ENCODE measurements around the gene OR4F15. TPM values are rescaled to one million over a fixed set of nuclear protein-coding genes. Genes with fewer than 3 reads are reported as not detected.

Gene OR4F15
- polyA plus RNA-seq, 1 donor (not counting 4 experiments of a cell fraction or from before 2014, with no cell fraction given) = not detected

GRCh38 chr15:101810456-101810855 lies 1.5 kb upstream of the OR4F15 start:
- H3K9ac ChIP-seq (ENCODE audit: control insufficient read depth, extremely low read depth, insufficient read depth, low read length) = no peak overlapping the region
- H3K27me3 ChIP-seq (ENCODE audit: control insufficient read depth, extremely low read depth, insufficient read depth, low read length) = no peaks in the 10 kb centered on the region
- no peaks in the 10 kb centered on the region for H3K4me1 ChIP-seq (ENCODE audit: control insufficient read depth, extremely low read depth, insufficient read depth, low read length)
- no peaks in the 10 kb centered on the region for H3K9me1 ChIP-seq (ENCODE audit: control insufficient read depth, extremely low read depth, insufficient read depth, low read length)
- H4K20me1 ChIP-seq (ENCODE audit: control insufficient read depth, extremely low read depth, insufficient read depth, low read length) = no peaks in the 10 kb centered on the region
- H2AFZ ChIP-seq (ENCODE audit: control insufficient read depth, low read length) = no peak overlapping the region
- DNase-seq (ENCODE audit: low read depth, low spot score) (no peak), FAIRE-seq (no peak)
- H3K79me2 ChIP-seq (ENCODE audit: control insufficient read depth, insufficient read depth, low read length) = no peaks in the 10 kb centered on the region
- TF ChIP-seq, protein P1, sequence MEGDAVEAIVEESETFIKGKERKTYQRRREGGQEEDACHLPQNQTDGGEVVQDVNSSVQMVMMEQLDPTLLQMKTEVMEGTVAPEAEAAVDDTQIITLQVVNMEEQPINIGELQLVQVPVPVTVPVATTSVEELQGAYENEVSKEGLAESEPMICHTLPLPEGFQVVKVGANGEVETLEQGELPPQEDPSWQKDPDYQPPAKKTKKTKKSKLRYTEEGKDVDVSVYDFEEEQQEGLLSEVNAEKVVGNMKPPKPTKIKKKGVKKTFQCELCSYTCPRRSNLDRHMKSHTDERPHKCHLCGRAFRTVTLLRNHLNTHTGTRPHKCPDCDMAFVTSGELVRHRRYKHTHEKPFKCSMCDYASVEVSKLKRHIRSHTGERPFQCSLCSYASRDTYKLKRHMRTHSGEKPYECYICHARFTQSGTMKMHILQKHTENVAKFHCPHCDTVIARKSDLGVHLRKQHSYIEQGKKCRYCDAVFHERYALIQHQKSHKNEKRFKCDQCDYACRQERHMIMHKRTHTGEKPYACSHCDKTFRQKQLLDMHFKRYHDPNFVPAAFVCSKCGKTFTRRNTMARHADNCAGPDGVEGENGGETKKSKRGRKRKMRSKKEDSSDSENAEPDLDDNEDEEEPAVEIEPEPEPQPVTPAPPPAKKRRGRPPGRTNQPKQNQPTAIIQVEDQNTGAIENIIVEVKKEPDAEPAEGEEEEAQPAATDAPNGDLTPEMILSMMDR (optimal IDR thresholded peaks at IDR 0.05 in 1 of 3, IDR thresholded peaks at IDR 0.05 in 1 of 3, conservative IDR thresholded peaks at IDR 0.05 in 1 of 3; ENCODE audit: extremely low read depth in 1 of 3, insufficient read depth in 2 of 3, low read length in 3 of 3) = no peak
- no peak for TF ChIP-seq EZH2 (IDR thresholded peaks at IDR 0.05; ENCODE audit: low read length)
- H3K27ac ChIP-seq (ENCODE audit: control insufficient read depth, insufficient read depth, low read length) = no peak overlapping the region
- dilution Hi-C loops (cut with MboI; ENCODE audit: extremely low pct_ligation_motif_present, low sequenced_read_pairs) = no loop called here
- no peak overlapping the region for H3K4me3 ChIP-seq (ENCODE audit: control insufficient read depth in 2 of 3, extremely low read depth in 1 of 3, insufficient read depth in 2 of 3, low read depth in 1 of 3, low read length in 3 of 3)
- H3K4me2 ChIP-seq (ENCODE audit: control insufficient read depth, extremely low read depth, insufficient read depth, low read depth, low read length) = no peak overlapping the region
- H3K9me3 ChIP-seq (ENCODE audit: control insufficient read depth, low read depth, low read length) = no peaks in the 10 kb centered on the region
- no peaks in the 10 kb centered on the region for H3K36me3 ChIP-seq (ENCODE audit: control insufficient read depth in 2 of 2, extremely low read depth in 1 of 2, insufficient read depth in 2 of 2, low read length in 2 of 2)

- no peaks in the 10 kb centered on the region for H3K27me3 ChIP-seq (ENCODE audit: control insufficient read depth, extremely low read depth, insufficient read depth, low read length)
- H3K4me3 ChIP-seq (ENCODE audit: control insufficient read depth in 2 of 3, extremely low read depth in 1 of 3, insufficient read depth in 2 of 3, low read depth in 1 of 3, low read length in 3 of 3) = no peak overlapping the region
- H3K79me2 ChIP-seq (ENCODE audit: control insufficient read depth, insufficient read depth, low read length) = no peaks in the 10 kb centered on the region
- FAIRE-seq = no peak
- H3K4me2 ChIP-seq (ENCODE audit: control insufficient read depth, extremely low read depth, insufficient read depth, low read depth, low read length) = no peak overlapping the region
- H3K36me3 ChIP-seq (ENCODE audit: control insufficient read depth in 2 of 2, extremely low read depth in 1 of 2, insufficient read depth in 2 of 2, low read length in 2 of 2) = no peaks in the 10 kb centered on the region
- no peak for TF ChIP-seq EZH2 (IDR thresholded peaks at IDR 0.05; ENCODE audit: low read length)
- TF ChIP-seq, protein P1 (optimal IDR thresholded peaks at IDR 0.05 in 1 of 3, IDR thresholded peaks at IDR 0.05 in 1 of 3, conservative IDR thresholded peaks at IDR 0.05 in 1 of 3; ENCODE audit: extremely low read depth in 1 of 3, insufficient read depth in 2 of 3, low read length in 3 of 3) = no peak
- H3K9me1 ChIP-seq (ENCODE audit: control insufficient read depth, extremely low read depth, insufficient read depth, low read length) = peaks cover 2% of the 10 kb centered on the region
- H3K4me1 ChIP-seq (ENCODE audit: control insufficient read depth, extremely low read depth, insufficient read depth, low read length) = no peaks in the 10 kb centered on the region
- no peaks in the 10 kb centered on the region for H3K9me3 ChIP-seq (ENCODE audit: control insufficient read depth, low read depth, low read length)
- dilution Hi-C loops (cut with MboI; ENCODE audit: extremely low pct_ligation_motif_present, low sequenced_read_pairs) = no loop called here
- no peak for DNase-seq (ENCODE audit: low read depth, low spot score)
- no peaks in the 10 kb centered on the region for H4K20me1 ChIP-seq (ENCODE audit: control insufficient read depth, extremely low read depth, insufficient read depth, low read length)
- H2AFZ ChIP-seq (ENCODE audit: control insufficient read depth, low read length) = no peak overlapping the region
- no peak overlapping the region for H3K27ac ChIP-seq (ENCODE audit: control insufficient read depth, insufficient read depth, low read length)
- no peak overlapping the region for H3K9ac ChIP-seq (ENCODE audit: control insufficient read depth, extremely low read depth, insufficient read depth, low read length)
These were observed 1.1 kb upstream of the OR4F15 start for GRCh38 chr15:101810876-101811275.

All from keratinocyte (primary cell).